ENCODE data around the gene CST11.

CST11 gene

DNA sequence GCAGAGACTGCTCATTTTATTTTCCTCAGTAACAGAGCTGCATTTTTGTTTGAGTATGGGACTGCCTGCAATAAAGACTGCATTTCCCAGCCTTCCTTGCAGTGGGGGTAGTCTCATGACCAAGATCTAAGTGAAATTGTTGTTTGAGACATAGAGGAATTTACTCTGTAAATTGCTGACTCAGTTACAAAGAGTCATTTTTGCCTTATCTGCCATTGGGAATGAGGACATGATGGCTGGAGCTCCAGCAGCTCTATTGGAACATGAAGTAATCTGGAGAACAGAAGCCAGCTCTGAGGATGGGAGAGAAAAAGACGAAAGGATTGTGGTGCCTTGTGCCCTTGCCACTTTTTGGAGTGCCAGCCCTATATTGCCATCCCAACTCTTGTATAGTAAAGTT is 2.1 kb upstream of the CST11 start:
- TF ChIP-seq, protein P1, sequence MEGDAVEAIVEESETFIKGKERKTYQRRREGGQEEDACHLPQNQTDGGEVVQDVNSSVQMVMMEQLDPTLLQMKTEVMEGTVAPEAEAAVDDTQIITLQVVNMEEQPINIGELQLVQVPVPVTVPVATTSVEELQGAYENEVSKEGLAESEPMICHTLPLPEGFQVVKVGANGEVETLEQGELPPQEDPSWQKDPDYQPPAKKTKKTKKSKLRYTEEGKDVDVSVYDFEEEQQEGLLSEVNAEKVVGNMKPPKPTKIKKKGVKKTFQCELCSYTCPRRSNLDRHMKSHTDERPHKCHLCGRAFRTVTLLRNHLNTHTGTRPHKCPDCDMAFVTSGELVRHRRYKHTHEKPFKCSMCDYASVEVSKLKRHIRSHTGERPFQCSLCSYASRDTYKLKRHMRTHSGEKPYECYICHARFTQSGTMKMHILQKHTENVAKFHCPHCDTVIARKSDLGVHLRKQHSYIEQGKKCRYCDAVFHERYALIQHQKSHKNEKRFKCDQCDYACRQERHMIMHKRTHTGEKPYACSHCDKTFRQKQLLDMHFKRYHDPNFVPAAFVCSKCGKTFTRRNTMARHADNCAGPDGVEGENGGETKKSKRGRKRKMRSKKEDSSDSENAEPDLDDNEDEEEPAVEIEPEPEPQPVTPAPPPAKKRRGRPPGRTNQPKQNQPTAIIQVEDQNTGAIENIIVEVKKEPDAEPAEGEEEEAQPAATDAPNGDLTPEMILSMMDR (IDR thresholded peaks at IDR 0.05; ENCODE audit: control insufficient read depth, extremely low read depth, insufficient read depth) = no peak
- no peak overlapping the region for H3K4me3 ChIP-seq (ENCODE audit: low read depth, low read length)
- no peak for DNase-seq (ENCODE audit: low read depth)

- no peak overlapping the region for H3K4me3 ChIP-seq (ENCODE audit: low read depth, low read length)
- TF ChIP-seq, protein P1 (IDR thresholded peaks at IDR 0.05; ENCODE audit: control insufficient read depth, extremely low read depth, insufficient read depth) = no peak
- DNase-seq (ENCODE audit: low read depth) = no peak
These were observed 1.2 kb upstream of the CST11 start for GRCh38 chr20:23453549-23454543.

DNA sequence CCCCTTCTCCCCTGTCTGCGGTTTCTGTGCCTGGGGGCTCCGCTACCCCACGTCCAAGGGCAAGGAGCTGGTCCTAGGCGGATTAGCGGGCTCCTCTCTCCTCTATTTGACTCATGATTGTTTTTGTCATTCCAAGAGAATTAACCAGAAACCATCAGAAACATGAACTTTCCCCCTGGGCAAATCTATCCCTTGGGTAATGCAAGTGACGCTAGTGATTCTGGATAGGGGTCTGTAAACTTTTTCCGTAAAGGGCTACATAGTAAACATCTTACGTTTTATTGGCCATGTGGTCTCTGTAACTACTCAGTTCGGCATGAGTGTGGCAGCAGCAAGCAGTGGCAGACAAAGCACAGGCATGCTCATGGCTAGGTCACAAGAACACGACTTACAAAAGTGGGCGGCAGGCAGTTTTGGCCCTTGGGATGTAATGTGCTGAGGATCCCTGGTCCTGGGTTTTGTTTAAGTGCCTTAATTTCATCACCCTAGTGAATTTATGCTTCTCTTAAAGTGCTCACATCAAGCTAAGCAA is 654 bp downstream of the CST11 start:
- TF ChIP-seq, protein P1 (IDR thresholded peaks at IDR 0.05; ENCODE audit: control insufficient read depth, extremely low read depth, insufficient read depth) = no peak
- DNase-seq (ENCODE audit: low read depth) = no peak
- H3K4me3 ChIP-seq (ENCODE audit: low read depth, low read length) = no peak overlapping the region

- H3K4me3 ChIP-seq (ENCODE audit: low read depth, low read length) = no peak overlapping the region
- no peak for DNase-seq (ENCODE audit: low read depth)
- TF ChIP-seq, protein P1 (IDR thresholded peaks at IDR 0.05; ENCODE audit: control insufficient read depth, extremely low read depth, insufficient read depth) = no peak
These were observed 1.8 kb downstream of the CST11 start for GRCh38 chr20:23450877-23451276.

- H3K4me3 ChIP-seq (ENCODE audit: low read depth, low read length) = no peak overlapping the region
- DNase-seq (ENCODE audit: low read depth) = no peak
- TF ChIP-seq, protein P1 (IDR thresholded peaks at IDR 0.05; ENCODE audit: control insufficient read depth, extremely low read depth, insufficient read depth) = no peak
These were observed 3.3 kb downstream of the CST11 start for GRCh38 chr20:23449421-23449820.

DNA sequence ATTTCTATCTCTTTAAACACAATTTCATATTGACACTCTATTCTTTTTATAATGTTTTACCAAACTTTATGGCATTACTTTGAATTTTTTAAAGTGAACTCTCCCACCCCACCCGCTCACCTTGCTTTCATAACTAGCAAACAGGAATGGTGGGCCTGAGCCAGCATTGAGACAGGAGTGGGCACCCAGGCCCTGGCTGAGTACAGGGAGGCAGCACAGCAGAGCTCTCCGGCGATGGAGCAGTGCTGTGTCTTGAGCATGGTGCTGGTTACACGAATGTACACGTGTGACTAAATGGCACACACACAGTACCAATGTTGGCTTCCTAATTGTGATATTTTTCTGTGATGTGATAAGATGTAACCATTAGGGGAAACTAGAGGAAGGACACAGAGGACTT is 4.5 kb downstream of the CST11 start:
- DNase-seq (ENCODE audit: low read depth) = no peak
- TF ChIP-seq, protein P1 (IDR thresholded peaks at IDR 0.05; ENCODE audit: control insufficient read depth, extremely low read depth, insufficient read depth) = no peak
- H3K4me3 ChIP-seq (ENCODE audit: low read depth, low read length) = no peak overlapping the region

Data from LNCaP clone FGC (cell line).